SK-N-SH (cell line): ENCODE measurements around the gene ARL3. TPM values are rescaled to one million over a fixed set of nuclear protein-coding genes. Genes with fewer than 3 reads are reported as not detected.

ENCODE experiments used
- CTCF ChIA-PET: fragments of 300-600, 350-600 bp; formaldehyde crosslinking; extraction: SDS; loops from one replicate; lab custom pipeline; 2021; lab: Yijun Ruan, JAX
- POLR2A ChIA-PET: fragments of 350-600 bp; sonication (Branson Sonifier 250); formaldehyde crosslinking; extraction: SDS; loops from one replicate; lab custom pipeline; 2020; ENCODE audit warnings: antibody characterized with exemption, inconsistent platforms; lab: Yijun Ruan, JAX
- DNase-seq: peaks from one replicate; pipeline ENCODE4 v3.0.0; 2012
- H2AFZ ChIP-seq: fragments of 200-600 bp; sonication (generic); 2 replicates; pipeline ENCODE4 v1.8.1; 2016; ENCODE audit warnings: antibody characterized with exemption, mild to moderate bottlenecking, low read depth
- H3F3A ChIP-seq: fragments of 200-600 bp; sonication (generic); replicated peaks from 2 replicates; pipeline ENCODE3; 2016; ENCODE audit warnings: antibody characterized with exemption, mild to moderate bottlenecking; ENCODE audit not compliant: insufficient read depth
- H3K27ac ChIP-seq, 2 experiments: fragments of 200-500 bp in 1 of 2; fragments of 200-600 bp in 1 of 2; sonication (Bioruptor generic) in 1 of 2; sonication (generic), shearing (Covaris generic) in 1 of 2; 2 replicates each; pipeline versions ENCODE4 v1.5.1 to v1.6.1; 2014 to 2016; ENCODE audit warnings: low read depth in 2 of 2, inconsistent platforms in 1 of 2, low read length in 1 of 2, mild to moderate bottlenecking in 1 of 2, mixed read lengths in 1 of 2
- H3K27me3 ChIP-seq: fragments of 200-600 bp; sonication (generic), shearing (Covaris generic); 2 replicates; pipeline ENCODE4 v1.6.1; 2016; ENCODE audit warnings: mixed run types; ENCODE audit not compliant: insufficient read depth
- H3K36me3 ChIP-seq, 2 experiments: fragments of 200-500 bp in 1 of 2; fragments of 200-600 bp in 1 of 2; sonication (Bioruptor generic) in 1 of 2; sonication (generic) in 1 of 2; replicated peaks in 1 of 2; 2 replicates each; pipeline versions ENCODE3 to v1.5.1; 2014 to 2016; ENCODE audit warnings: low read length in 1 of 2, mild to moderate bottlenecking in 1 of 2; ENCODE audit not compliant: insufficient read depth in 2 of 2, control insufficient read depth in 1 of 2
- H3K4me1 ChIP-seq, 2 experiments: fragments of 200-500 bp in 1 of 2; fragments of 200-600 bp in 1 of 2; sonication (Bioruptor generic) in 1 of 2; sonication (generic), shearing (Covaris generic) in 1 of 2; 2 replicates each; pipeline versions ENCODE4 v1.5.1 to v1.6.1; 2014 to 2016; ENCODE audit warnings: low read depth in 1 of 2, low read length in 1 of 2, mixed run types in 1 of 2; ENCODE audit not compliant: insufficient read depth in 2 of 2, control insufficient read depth in 1 of 2
- H3K4me2 ChIP-seq: fragments of 200-600 bp; sonication (generic), shearing (Covaris generic); 2 replicates; pipeline ENCODE4 v1.6.1; 2017; ENCODE audit warnings: mixed run types
- H3K4me3 ChIP-seq, 2 experiments: fragments of 200-500 bp in 1 of 2; fragments of 200-600 bp in 1 of 2; sonication (Bioruptor generic) in 1 of 2; sonication (generic), shearing (Covaris generic) in 1 of 2; 2 replicates each; pipeline versions ENCODE4 v1.5.1 to v1.8.1; 2014 to 2016; ENCODE audit warnings: low read depth in 2 of 2, inconsistent platforms in 1 of 2, low read length in 1 of 2, mild to moderate bottlenecking in 1 of 2, mixed read lengths in 1 of 2, moderate library complexity in 1 of 2
- H3K79me2 ChIP-seq: fragments of 200-600 bp; sonication (generic); 2 replicates; pipeline ENCODE4 v1.8.1; 2017; ENCODE audit warnings: mild to moderate bottlenecking; ENCODE audit not compliant: insufficient read depth
- H3K9ac ChIP-seq: fragments of 200-600 bp; sonication (generic); 2 replicates; pipeline ENCODE4 v1.6.1; 2017; ENCODE audit warnings: mixed run types
- H3K9me2 ChIP-seq: fragments of 200-600 bp; sonication (generic); 2 replicates; pipeline ENCODE4 v1.6.1; 2017; ENCODE audit warnings: mixed run types
- H3K9me3 ChIP-seq: fragments of 200-600 bp; sonication (generic); 2 replicates; pipeline ENCODE4 v1.6.1; 2017; ENCODE audit warnings: mixed run types, mild to moderate bottlenecking, moderate library complexity
- H4K20me1 ChIP-seq: fragments of 200-600 bp; sonication (generic); 2 replicates; pipeline ENCODE4 v1.6.1; 2017; ENCODE audit warnings: mild to moderate bottlenecking, mixed run types; ENCODE audit not compliant: insufficient read depth
- CHD2 ChIP-seq: fragments of 150-350 bp; IDR thresholded peaks from 2 replicates; pipeline ENCODE4 v1.6.1; 2018; ENCODE audit warnings: low read length; ENCODE audit not compliant: partially characterized antibody
- ELF1 ChIP-seq: IDR thresholded peaks from 2 replicates; pipeline ENCODE4 v1.4.0; 2012
- EP300 ChIP-seq, 2 experiments: IDR thresholded peaks; 2 replicates each; pipeline versions ENCODE4 v1.4.0 to v1.6.1; 2012; ENCODE audit warnings: borderline replicate concordance in 1 of 2, low read depth in 1 of 2, low read length in 1 of 2
- FOXJ3 ChIP-seq: sonication (generic); formaldehyde crosslinking; IDR thresholded peaks from 2 replicates; pipeline ENCODE4 v1.5.1; 2020; ENCODE audit warnings: mild to moderate bottlenecking, missing genetic modification reagents
- FOXM1 ChIP-seq: IDR thresholded peaks from 2 replicates; pipeline ENCODE4 v1.4.0; 2012; ENCODE audit warnings: low read depth, mild to moderate bottlenecking
- GATA2 ChIP-seq: sonication (generic); formaldehyde crosslinking; IDR thresholded peaks from 2 replicates; pipeline ENCODE4 v1.5.0; 2020; ENCODE audit warnings: mild to moderate bottlenecking, missing genetic modification reagents
- MAX ChIP-seq: IDR thresholded peaks from 2 replicates; pipeline ENCODE4 v1.4.0; 2012; ENCODE audit warnings: low read depth
- MEF2A ChIP-seq: IDR thresholded peaks from 2 replicates; pipeline ENCODE4 v1.4.0; 2012; ENCODE audit warnings: low read depth, borderline replicate concordance
- NFIC ChIP-seq: IDR thresholded peaks from 2 replicates; pipeline ENCODE4 v1.4.0; 2012; ENCODE audit warnings: borderline replicate concordance
- NRF1 ChIP-seq: IDR thresholded peaks from 2 replicates; pipeline ENCODE4 v1.6.1; 2012; ENCODE audit warnings: low read depth, mild to moderate bottlenecking, low read length
- POLR2AphosphoS5 ChIP-seq: IDR thresholded peaks from 2 replicates; pipeline ENCODE4 v1.6.1; 2012; ENCODE audit warnings: low read depth, low read length
- RCOR1 ChIP-seq: fragments of 150-350 bp; IDR thresholded peaks from 2 replicates; pipeline ENCODE4 v1.6.1; 2017; ENCODE audit warnings: antibody characterized with exemption, low read length
- REST ChIP-seq: IDR thresholded peaks from 2 replicates; pipeline ENCODE4 v1.6.1; 2012; ENCODE audit warnings: mild to moderate bottlenecking, low read depth, low read length, moderate library complexity
- RXRA ChIP-seq: IDR thresholded peaks from 2 replicates; pipeline ENCODE4 v1.4.0; 2012; ENCODE audit warnings: low read depth, mild to moderate bottlenecking, borderline replicate concordance
- SIN3A ChIP-seq: IDR thresholded peaks from 2 replicates; pipeline ENCODE4 v1.6.1; 2012; ENCODE audit warnings: low read depth, mild to moderate bottlenecking, low read length, moderate library complexity, borderline replicate concordance
- TAF1 ChIP-seq: IDR thresholded peaks from 2 replicates; pipeline ENCODE4 v1.6.1; 2012; ENCODE audit warnings: low read depth, mild to moderate bottlenecking, low read length, moderate library complexity, borderline replicate concordance
- TEAD4 ChIP-seq: IDR thresholded peaks from 2 replicates; pipeline ENCODE4 v1.4.0; 2012; ENCODE audit warnings: mild to moderate bottlenecking, borderline replicate concordance; ENCODE audit not compliant: insufficient read depth
- USF1 ChIP-seq: IDR thresholded peaks from 2 replicates; pipeline ENCODE4 v1.4.0; 2012; ENCODE audit warnings: low read depth, borderline replicate concordance
- USF2 ChIP-seq: fragments of 150-350 bp; IDR thresholded peaks from 2 replicates; pipeline ENCODE4 v1.6.1; 2017; ENCODE audit warnings: antibody characterized with exemption, low read length, low read depth, borderline replicate concordance
- YY1 ChIP-seq: IDR thresholded peaks from 2 replicates; pipeline ENCODE4 v1.4.0; 2012; ENCODE audit warnings: low read depth, mild to moderate bottlenecking
- WGBS: methylation state at CpG from one replicate; pipeline ENCODE4 v1.1.6; 2017; ENCODE audit warnings: low lambda C conversion rate; 5-methylcytosine and 5-hydroxymethylcytosine counted together
- polyA plus RNA-seq, 3 experiments: library from polyadenylated mRNA; depleted of rRNA; stranded (reverse); fragments of >200 nt; gene quantifications; 2 replicates each; pipeline ENCODE4 v1.2.3, GENCODE V29; 2012

Gene ARL3
- 11.2 and 12.5 TPM in 2 replicates for polyA plus RNA-seq (2012; rRNA removed)
- 15.5 and 18.3 TPM in 2 replicates for polyA plus RNA-seq (2012; cell fraction: cytosol; rRNA removed)
- 4.7 and 5.6 TPM in 2 replicates for polyA plus RNA-seq (2012; cell fraction: nucleus; rRNA removed)

GRCh38 chr10:102713814-102714620 lies at the start of gene ARL3:
TSS of gene ARL3 (minus strand) at chr10:102714397. CDS start at chr10:102714275, 122 bp downstream.
- peak; percentile 61 for TF ChIP-seq POLR2AphosphoS5
- peak; percentile 88 for TF ChIP-seq USF1
- peak; percentile 75 for TF ChIP-seq CHD2
- TF ChIP-seq FOXJ3 (CRISPR knock-in tag), result 0 out of 2 replicates have a peak, but pooled peaks have one; percentile 35
- TF ChIP-seq RXRA, result no peak
- peak; percentile 88 for TF ChIP-seq NRF1
- peak; percentile 51; the same call in 1 of the 2 replicates for TF ChIP-seq NFIC
- TF ChIP-seq REST, result 0 out of 2 replicates have a peak, but pooled peaks have one; percentile 5
- TF ChIP-seq FOXM1, result 0 out of 2 replicates have a peak, but pooled peaks have one; percentile 38
- TF ChIP-seq YY1, result 0 out of 2 replicates have a peak, but pooled peaks have one; percentile 45
- no peak for TF ChIP-seq GATA2 (CRISPR knock-in tag)
- TF ChIP-seq EP300 (IDR thresholded peaks at IDR 0.05; ENCODE audit: borderline replicate concordance in 1 of 2, low read depth in 1 of 2, low read length in 1 of 2), result peak in 1 of 2 experiments; percentile 22; a peak in 1 of 4 replicates
- TF ChIP-seq MEF2A, result no peak
- TF ChIP-seq RCOR1, result peak; percentile 2; the same call in 1 of the 2 replicates
- TF ChIP-seq ELF1, result no peak
- TF ChIP-seq TAF1, result peak; percentile 58; the same call in 1 of the 2 replicates
- peak; percentile 83; the same call in 1 of the 2 replicates for TF ChIP-seq MAX
- 0 out of 2 replicates have a peak, but pooled peaks have one; percentile 15 for TF ChIP-seq TEAD4
- TF ChIP-seq USF2, result 0 out of 2 replicates have a peak, but pooled peaks have one; percentile 46
- TF ChIP-seq SIN3A, result peak; percentile 13; the same call in 1 of the 2 replicates
- H3K9me3 ChIP-seq, result no peaks in the 10 kb centered on the region
- H3K9ac ChIP-seq, result peak within 1 kb of the TSS; percentile 88
- peak; percentile 98 for DNase-seq
- peaks cover 18% of the 10 kb centered on the region for H3F3A ChIP-seq
- peaks cover 18 to 20% of the 10 kb centered on the region in 2 experiments; a peak in 3 of 4 replicates for H3K4me1 ChIP-seq
- H3K27me3 ChIP-seq, result no peaks in the 10 kb centered on the region
- peak within 1 kb of the TSS; percentile 80 to 86 for H3K27ac ChIP-seq
- peaks cover 5% of the 10 kb centered on the region for H4K20me1 ChIP-seq
- H3K79me2 ChIP-seq, result peaks cover 55% of the 10 kb centered on the region
- peak within 1 kb of the TSS; percentile 99 for H3K4me2 ChIP-seq
- peak within 1 kb of the TSS; percentile 99 for H2AFZ ChIP-seq
- ChIA-PET POLR2A (interaction anchor here (0.6 to 2.2 kb wide), 6 partner anchors 36 to 653 kb away, joined by 3 to 13 read pairs (median 6); partner anchors contain the start of gene TRIM8), CTCF (interaction anchor here (0.6 to 11.2 kb wide), 16 partner anchors 16 to 476 kb away, joined by 3 to 123 read pairs (median 3); partner anchors contain the start of gene TRIM8)
- no peaks in the 10 kb centered on the region for H3K9me2 ChIP-seq
- H3K4me3 ChIP-seq, result peak within 1 kb of the TSS; percentile 87 to 91
- WGBS, result 2% methylated on average over 44 of the region's 62 CpGs
- peaks cover 0 to 3% of the 10 kb centered on the region in 2 experiments for H3K36me3 ChIP-seq
